OCI-LY1 (cell line): ENCODE data around the gene ZSCAN26.

ENCODE experiments used
- H2AFZ ChIP-seq: fragments of 200-600 bp; sonication (generic), shearing (Covaris generic); 2 replicates; pipeline ENCODE4 v1.6.0; 2014; ENCODE audit warnings: antibody characterized with exemption, mild to moderate bottlenecking, low read length
- H3F3A ChIP-seq: fragments of 200-600 bp; sonication (generic), shearing (Covaris generic); 2 replicates; pipeline ENCODE4 v1.6.0; 2014; ENCODE audit warnings: mild to moderate bottlenecking, antibody characterized with exemption, low read length, moderate library complexity; ENCODE audit not compliant: insufficient read depth
- H3K27ac ChIP-seq: fragments of 200-600 bp; sonication (generic); 2 replicates; pipeline ENCODE4 v1.5.1; 2014; ENCODE audit warnings: low read length, mixed run types, mild to moderate bottlenecking, low read depth; ENCODE audit not compliant: poor library complexity, severe bottlenecking
- H3K27me3 ChIP-seq: fragments of 200-600 bp; sonication (generic); 2 replicates; pipeline ENCODE4 v1.6.0; 2014; ENCODE audit warnings: antibody characterized with exemption, mild to moderate bottlenecking, low read length, moderate library complexity; ENCODE audit not compliant: insufficient read depth
- H3K36me3 ChIP-seq: fragments of 200-600 bp; sonication (generic); 2 replicates; pipeline ENCODE4 v1.6.1; 2014; ENCODE audit warnings: mild to moderate bottlenecking, antibody characterized with exemption, low read length, moderate library complexity, mixed read lengths; ENCODE audit not compliant: insufficient read depth
- H3K4me1 ChIP-seq: fragments of 200-600 bp; sonication (generic); 2 replicates; pipeline ENCODE4 v1.5.1; 2014; ENCODE audit warnings: mild to moderate bottlenecking, low read length, moderate library complexity; ENCODE audit not compliant: insufficient read depth, severe bottlenecking
- H3K4me2 ChIP-seq: fragments of 200-600 bp; sonication (generic), shearing (Covaris generic); 2 replicates; pipeline ENCODE4 v1.6.1; 2014; ENCODE audit warnings: low read length
- H3K4me3 ChIP-seq: fragments of 200-600 bp; sonication (generic); 2 replicates; pipeline ENCODE4 v1.5.1; 2014; ENCODE audit warnings: low read length, low read depth, mild to moderate bottlenecking, mixed read lengths; ENCODE audit not compliant: poor library complexity, severe bottlenecking
- H3K79me2 ChIP-seq: fragments of 200-600 bp; shearing (Covaris generic); 2 replicates; pipeline ENCODE4 v1.6.1; 2016; ENCODE audit warnings: mixed run types, low read length, mixed read lengths; ENCODE audit not compliant: insufficient read depth
- H3K9ac ChIP-seq: fragments of 200-600 bp; sonication (generic), shearing (Covaris generic); 2 replicates; pipeline ENCODE4 v1.6.1; 2014; ENCODE audit warnings: mild to moderate bottlenecking, low read length, mixed read lengths
- H3K9me2 ChIP-seq: fragments of 200-600 bp; sonication (generic), shearing (Covaris generic); 2 replicates; pipeline ENCODE4 v1.6.1; 2014; ENCODE audit warnings: low read depth, mild to moderate bottlenecking, low read length, mixed read lengths
- H3K9me3 ChIP-seq: fragments of 200-600 bp; shearing (Covaris generic); 2 replicates; pipeline ENCODE4 v1.6.1; 2014; ENCODE audit warnings: low read length, mixed read lengths
- H4K20me1 ChIP-seq: fragments of 200-600 bp; sonication (generic), shearing (Covaris generic); 2 replicates; pipeline ENCODE4 v1.6.0; 2016; ENCODE audit warnings: mild to moderate bottlenecking, low read length; ENCODE audit not compliant: insufficient read depth
- CTCF ChIP-seq: fragments of 200-600 bp; sonication (generic), shearing (Covaris generic); IDR thresholded peaks from 2 replicates; pipeline ENCODE4 v1.5.1; 2017; ENCODE audit warnings: mild to moderate bottlenecking, antibody characterized with exemption, low read length, moderate library complexity, mixed read lengths
- EZH2 ChIP-seq: fragments of 200-600 bp; sonication (generic), shearing (Covaris generic); IDR thresholded peaks from 2 replicates; pipeline ENCODE4 v1.8.0; 2017; ENCODE audit warnings: borderline replicate concordance, mixed run types, mild to moderate bottlenecking, antibody characterized with exemption, low read length, moderate library complexity, mixed read lengths

The ZSCAN26 gene

GRCh38 chr6:28280595-28281287, 13.8 kb downstream of the ZSCAN26 start:
- H3K27me3 ChIP-seq, result no peaks in the 10 kb centered on the region
- H3F3A ChIP-seq, result no peaks in the 10 kb centered on the region
- H4K20me1 ChIP-seq, result no peaks in the 10 kb centered on the region
- H3K9ac ChIP-seq, result peak overlapping the region; percentile 63; the same call in 1 of the 2 replicates
- H2AFZ ChIP-seq, result no peak overlapping the region
- H3K36me3 ChIP-seq, result peaks cover 33% of the 10 kb centered on the region
- H3K4me2 ChIP-seq, result peak overlapping the region; percentile 81
- no peaks in the 10 kb centered on the region for H3K79me2 ChIP-seq
- no peak overlapping the region for H3K27ac ChIP-seq
- no peaks in the 10 kb centered on the region for H3K9me3 ChIP-seq
- peak overlapping the region; percentile 63 for H3K4me3 ChIP-seq
- H3K9me2 ChIP-seq, result no peaks in the 10 kb centered on the region
- peaks cover 17% of the 10 kb centered on the region for H3K4me1 ChIP-seq
- TF ChIP-seq CTCF (no peak), EZH2 (no peak)

GRCh38 chr6:28281288-28282064, 14.5 kb downstream of the ZSCAN26 start, which contains the start of gene PGBD1:
Gene PGBD1 (plus strand): TSS chr6:28281572. CDS start chr6:28283814, 2,242 bp downstream.
- H3K36me3 ChIP-seq, result peaks cover 31% of the 10 kb centered on the region
- no peaks in the 10 kb centered on the region for H3K79me2 ChIP-seq
- no peak; the same call in 1 of the 2 replicates for TF ChIP-seq CTCF
- TF ChIP-seq EZH2, result no peak

GRCh38 chr6:28282926-28283325, 16.0 kb downstream of the ZSCAN26 start:
- Histone ChIP-seq H3K36me3 (peaks cover 23% of the 10 kb centered on the region), H3K4me3 (no peak overlapping the region), H3K79me2 (no peaks in the 10 kb centered on the region), H3K9me2 (no peaks in the 10 kb centered on the region), H2AFZ (no peak overlapping the region), H3K4me1 (peaks cover 17% of the 10 kb centered on the region), H3F3A (no peaks in the 10 kb centered on the region), H3K9ac (no peak overlapping the region), H3K27me3 (no peaks in the 10 kb centered on the region), H3K9me3 (no peaks in the 10 kb centered on the region), H4K20me1 (no peaks in the 10 kb centered on the region), H3K27ac (no peak overlapping the region), H3K4me2 (no peak overlapping the region)
- TF ChIP-seq EZH2 (no peak), CTCF (no peak)

More at GRCh38 chr6:28281288-28282064, 14.5 kb downstream of the ZSCAN26 start, which contains the start of gene PGBD1:
- Histone ChIP-seq H3K27me3 (no peaks in the 10 kb centered on the region), H4K20me1 (no peaks in the 10 kb centered on the region), H3K4me1 (peaks cover 17% of the 10 kb centered on the region), H3K9me2 (no peaks in the 10 kb centered on the region), H2AFZ (peak within 1 kb of the TSS; percentile 3; the same call in 1 of the 2 replicates), H3K4me3 (peak within 1 kb of the TSS; percentile 63), H3K27ac (no peak within 1 kb of the TSS), H3K4me2 (peak within 1 kb of the TSS; percentile 81), H3K9me3 (no peaks in the 10 kb centered on the region), H3K9ac (peak within 1 kb of the TSS; percentile 63), H3F3A (no peaks in the 10 kb centered on the region)
